GM21717 (cell line): ENCODE measurements around the gene PTPRZ1.

Experiments used
- ATAC-seq: cut with Tn5 transposase; IDR thresholded peaks from one replicate; pipeline ENCODE4 v1.9.1; 2021; ENCODE audit warnings: mild to moderate bottlenecking, moderate library complexity; ENCODE audit not compliant: unreplicated experiment

Gene PTPRZ1

GRCh38 chr7:121953164-121953563 lies 80.2 kb downstream of the PTPRZ1 start:
- no peak for ATAC-seq

GRCh38 chr7:121953601-121954000 lies 80.6 kb downstream of the PTPRZ1 start:
- no peak for ATAC-seq

GRCh38 chr7:121954803-121955202 lies 81.8 kb downstream of the PTPRZ1 start:
- peak; percentile 58 for ATAC-seq

- no peak for ATAC-seq
These were observed 84.7 kb downstream of the PTPRZ1 start for GRCh38 chr7:121957626-121958025.

GRCh38 chr7:121960678-121961077 lies 87.7 kb downstream of the PTPRZ1 start:
- ATAC-seq = no peak

- no peak for ATAC-seq
These were observed 88.3 kb downstream of the PTPRZ1 start for GRCh38 chr7:121961089-121961867.

- ATAC-seq = no peak
These were observed 93.4 kb downstream of the PTPRZ1 start for GRCh38 chr7:121966276-121966934.

- no peak for ATAC-seq
These were observed 94.0 kb downstream of the PTPRZ1 start for GRCh38 chr7:121966935-121967332.

- ATAC-seq = no peak
These were observed 112.6 kb downstream of the PTPRZ1 start for GRCh38 chr7:121985476-121986030.

GRCh38 chr7:121992068-121992467 lies 119.1 kb downstream of the PTPRZ1 start:
- no peak for ATAC-seq

- peak; percentile 97 for ATAC-seq
These were observed 121.9 kb downstream of the PTPRZ1 start for GRCh38 chr7:121994625-121995410.

- ATAC-seq = no peak
These were observed 133.7 kb downstream of the PTPRZ1 start for GRCh38 chr7:122006687-122007086.

- no peak for ATAC-seq
These were observed 137.2 kb downstream of the PTPRZ1 start for GRCh38 chr7:122010116-122010515.

GRCh38 chr7:122013065-122013464 lies 140.1 kb downstream of the PTPRZ1 start:
- ATAC-seq = no peak

- ATAC-seq = no peak
These were observed 140.7 kb downstream of the PTPRZ1 start for GRCh38 chr7:122013630-122014029.

GRCh38 chr7:122014697-122015096 lies 141.7 kb downstream of the PTPRZ1 start:
- no peak for ATAC-seq

GRCh38 chr7:122018032-122018431 lies 145.1 kb downstream of the PTPRZ1 start:
- ATAC-seq = no peak

GRCh38 chr7:122027058-122027457 lies 154.1 kb downstream of the PTPRZ1 start:
- no peak for ATAC-seq

GRCh38 chr7:122033641-122034040 lies 160.7 kb downstream of the PTPRZ1 start:
- ATAC-seq = no peak

- ATAC-seq = no peak
These were observed 162.9 kb downstream of the PTPRZ1 start for GRCh38 chr7:122035876-122036275.

GRCh38 chr7:122038134-122038533 lies 165.2 kb downstream of the PTPRZ1 start:
- no peak for ATAC-seq
